ENCODE measurements around the gene ABLIM1.

The ABLIM1 gene

GRCh38 chr10:114498413-114499111 is 159.5 kb downstream of the ABLIM1 start:
- TF ChIP-seq CTCF (conservative IDR thresholded peaks at IDR 0.05) (no peak), ZFX (IDR thresholded peaks at IDR 0.05) (no peak)

GRCh38 chr10:114495303-114495702 is 162.8 kb downstream of the ABLIM1 start:
- TF ChIP-seq ZFX (IDR thresholded peaks at IDR 0.05) = no peak
- TF ChIP-seq CTCF (conservative IDR thresholded peaks at IDR 0.05) = no peak
- H3K27ac ChIP-seq = no peak overlapping the region

More at GRCh38 chr10:114498413-114499111, 159.5 kb downstream of the ABLIM1 start:
- H3K27ac ChIP-seq = no peak overlapping the region

- TF ChIP-seq CTCF (conservative IDR thresholded peaks at IDR 0.05) = no peak
- TF ChIP-seq ZFX (IDR thresholded peaks at IDR 0.05) = no peak
- H3K27ac ChIP-seq = no peak overlapping the region
Measured at GRCh38 chr10:114492351-114493037, 165.6 kb downstream of the ABLIM1 start.

- no peak overlapping the region for H3K27ac ChIP-seq
- no peak for TF ChIP-seq ZFX (IDR thresholded peaks at IDR 0.05)
- no peak for TF ChIP-seq CTCF (conservative IDR thresholded peaks at IDR 0.05)
Measured at GRCh38 chr10:114491933-114492332, 166.1 kb downstream of the ABLIM1 start.

- H3K27ac ChIP-seq = no peak overlapping the region
Measured at GRCh38 chr10:114491419-114491818, 166.7 kb downstream of the ABLIM1 start.

GRCh38 chr10:114489521-114490310 is 168.4 kb downstream of the ABLIM1 start:
- H3K27ac ChIP-seq = no peak overlapping the region
- TF ChIP-seq CTCF (conservative IDR thresholded peaks at IDR 0.05) = no peak
- no peak for TF ChIP-seq ZFX (IDR thresholded peaks at IDR 0.05)

More at GRCh38 chr10:114491419-114491818, 166.7 kb downstream of the ABLIM1 start:
- TF ChIP-seq CTCF (conservative IDR thresholded peaks at IDR 0.05) (no peak), ZFX (IDR thresholded peaks at IDR 0.05) (no peak)

All from C4-2B (cell line).